Karpas-422 (cell line): ENCODE data around the gene GNAT1. TPM values are rescaled to one million over a fixed set of nuclear protein-coding genes. Genes with fewer than 3 reads are reported as not detected.
"Not testable (repeated sequence)": the region's sequence is repeated elsewhere in the genome, so short reads cannot be mapped to it uniquely, and the experiment has no call there.

Experiments used
- DNase-seq: peaks from one replicate; pipeline ENCODE4 v3.0.0-alpha.2; 2015
- H2AFZ ChIP-seq: fragments of 200-600 bp; sonication (generic); 2 replicates; pipeline ENCODE4 v1.6.1; 2014; ENCODE audit warnings: antibody characterized with exemption, low read length, mixed read lengths
- H3K27ac ChIP-seq: fragments of 200-600 bp; sonication (generic); 2 replicates; pipeline ENCODE4 v1.5.1; 2014; ENCODE audit warnings: mild to moderate bottlenecking, low read length, moderate library complexity
- H3K27me3 ChIP-seq: fragments of 200-600 bp; sonication (generic); 2 replicates; pipeline ENCODE4 v1.6.1; 2014; ENCODE audit warnings: low read length, mixed read lengths
- H3K36me3 ChIP-seq: fragments of 200-600 bp; sonication (generic); 2 replicates; pipeline ENCODE4 v1.6.1; 2014; ENCODE audit warnings: low read length, mixed read lengths; ENCODE audit not compliant: insufficient read depth
- H3K4me1 ChIP-seq: fragments of 200-600 bp; sonication (generic); 2 replicates; pipeline ENCODE4 v1.6.1; 2014; ENCODE audit warnings: mild to moderate bottlenecking, low read length, mixed read lengths
- H3K4me2 ChIP-seq: fragments of 200-600 bp; sonication (generic); 2 replicates; pipeline ENCODE4 v1.6.1; 2014; ENCODE audit warnings: low read length, low read depth, mild to moderate bottlenecking; ENCODE audit not compliant: poor library complexity, severe bottlenecking
- H3K4me3 ChIP-seq: fragments of 200-600 bp; sonication (generic); 2 replicates; pipeline ENCODE4 v1.5.1; 2014; ENCODE audit warnings: mild to moderate bottlenecking, antibody characterized with exemption, low read length, mixed read lengths
- H3K79me2 ChIP-seq: fragments of 200-600 bp; sonication (generic); 2 replicates; pipeline ENCODE4 v1.6.1; 2014; ENCODE audit warnings: mild to moderate bottlenecking, low read length, mixed read lengths
- H3K9ac ChIP-seq: fragments of 200-600 bp; sonication (generic); 2 replicates; pipeline ENCODE4 v1.6.0; 2014; ENCODE audit warnings: low read length
- H3K9me2 ChIP-seq: fragments of 200-600 bp; sonication (generic), shearing (Covaris generic); replicated peaks from 2 replicates; pipeline ENCODE4 v1.6.0; 2014; ENCODE audit warnings: mild to moderate bottlenecking, low read length, moderate library complexity; ENCODE audit not compliant: insufficient read depth
- H3K9me3 ChIP-seq: fragments of 300-700, 200-600 bp; sonication (generic); 2 replicates; pipeline ENCODE4 v1.6.1; 2014; ENCODE audit warnings: low read length, mixed read lengths
- H4K20me1 ChIP-seq: fragments of 200-600 bp; sonication (generic); 2 replicates; pipeline ENCODE4 v1.6.1; 2014; ENCODE audit warnings: mild to moderate bottlenecking, antibody characterized with exemption, low read length, low read depth; ENCODE audit not compliant: insufficient read depth
- total RNA-seq: library from RNA; depleted of rRNA; stranded (reverse); fragments of >200 nt; shearing (Covaris generic); gene quantifications from 2 replicates; pipeline ENCODE4 v1.2.3, GENCODE V29; 2014; ENCODE audit warnings: low replicate concordance

The GNAT1 gene
- total RNA-seq, 1 experiment from 2014 or later = not detected

DNA sequence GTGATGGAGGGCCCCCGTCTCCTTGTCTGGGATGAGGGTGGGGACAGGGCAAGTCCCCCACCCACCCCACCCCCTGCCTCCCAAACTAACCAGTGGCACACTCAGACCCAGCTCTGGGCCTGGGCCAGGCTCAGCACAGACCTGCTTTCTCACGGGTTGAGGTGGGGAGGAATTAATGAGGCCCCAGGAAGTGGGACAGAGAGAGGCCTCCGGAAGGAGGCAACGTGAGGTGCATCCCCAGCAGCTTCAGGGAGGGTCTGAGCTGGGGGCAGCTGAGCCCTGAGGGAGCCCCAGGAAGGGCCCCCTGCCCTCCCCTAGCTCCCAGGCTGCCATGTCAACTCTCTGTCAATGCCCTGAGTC lies 29.6 kb downstream of the GNAT1 start:
- Histone ChIP-seq H2AFZ (no peak overlapping the region), H3K4me1 (peaks cover 3% of the 10 kb centered on the region; the same call in 1 of the 2 replicates), H3K27me3 (no peaks in the 10 kb centered on the region), H3K9me2 (no peaks in the 10 kb centered on the region), H3K4me2 (no peak overlapping the region), H3K4me3 (no peak overlapping the region), H3K9ac (no peak overlapping the region), H4K20me1 (no peaks in the 10 kb centered on the region), H3K27ac (no peak overlapping the region), H3K79me2 (no peaks in the 10 kb centered on the region), H3K36me3 (no peaks in the 10 kb centered on the region), H3K9me3 (no peaks in the 10 kb centered on the region)
- no peak for DNase-seq

DNA sequence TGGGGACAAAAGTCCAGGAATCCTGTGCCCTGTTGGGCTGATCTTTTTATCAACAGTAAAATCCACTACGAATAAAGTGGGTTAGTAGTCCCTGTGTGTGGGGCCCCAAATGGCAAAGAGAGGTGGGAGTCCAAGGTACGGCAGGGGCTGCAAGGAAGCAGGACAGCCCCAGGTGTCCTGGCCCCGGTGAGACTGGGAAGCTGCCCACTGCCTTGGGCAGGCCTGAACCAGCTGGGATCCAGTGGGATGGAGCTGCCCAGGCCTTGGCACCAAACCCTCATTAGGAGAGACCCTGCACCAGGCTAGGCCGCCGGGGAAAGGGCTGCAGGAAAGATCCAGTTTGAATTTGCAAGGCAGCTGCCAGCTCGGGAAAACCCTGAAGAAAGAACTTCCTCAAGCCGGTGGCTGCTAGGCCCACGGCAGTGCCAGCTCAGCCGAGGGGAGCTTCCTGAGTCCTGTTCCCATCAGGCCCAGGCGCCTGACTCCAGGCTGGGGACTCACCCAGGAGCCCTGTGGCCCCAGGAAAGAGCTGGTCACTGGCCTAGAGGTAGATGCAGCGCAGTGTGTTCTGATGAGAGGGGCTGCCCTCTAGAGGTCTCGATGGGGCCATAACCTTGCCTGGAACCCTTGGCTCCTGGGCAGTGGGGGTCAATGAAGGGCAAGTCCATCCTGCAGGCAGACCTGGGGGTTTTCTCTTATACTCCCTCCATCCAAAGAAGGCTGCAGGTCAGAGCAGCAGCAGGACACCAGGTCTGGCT lies 30.2 kb downstream of the GNAT1 start:
- DNase-seq = no peak
- Histone ChIP-seq H4K20me1 (no peaks in the 10 kb centered on the region), H3K36me3 (no peaks in the 10 kb centered on the region), H3K27me3 (no peaks in the 10 kb centered on the region), H3K27ac (no peak overlapping the region), H3K4me2 (no peak overlapping the region), H3K79me2 (no peaks in the 10 kb centered on the region), H3K4me3 (no peak overlapping the region), H2AFZ (no peak overlapping the region), H3K9ac (no peak overlapping the region), H3K9me2 (no peaks in the 10 kb centered on the region), H3K9me3 (no peaks in the 10 kb centered on the region), H3K4me1 (peaks cover 8% of the 10 kb centered on the region)

DNA sequence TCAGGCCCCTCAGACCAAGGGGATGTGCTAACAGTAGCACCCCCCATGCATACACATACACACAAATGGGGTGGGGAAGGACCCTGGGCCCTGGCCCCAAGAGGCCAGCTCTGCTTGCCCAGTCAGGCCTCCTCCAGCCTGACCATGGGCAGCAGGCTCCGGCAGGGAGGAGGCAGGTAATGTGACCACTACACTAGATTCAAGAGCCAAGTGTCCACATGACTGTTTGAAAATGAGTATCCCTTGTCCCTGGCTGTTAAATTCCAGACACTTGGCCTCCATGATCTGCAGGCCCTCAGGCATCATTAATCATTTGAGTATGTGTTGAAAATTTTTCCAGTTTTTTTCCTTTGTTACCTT lies 30.7 kb downstream of the GNAT1 start:
- Histone ChIP-seq H3K9ac (no peak overlapping the region), H3K4me3 (no peak overlapping the region), H2AFZ (no peak overlapping the region), H3K27me3 (no peaks in the 10 kb centered on the region), H3K9me3 (no peaks in the 10 kb centered on the region), H3K4me1 (peaks cover 14% of the 10 kb centered on the region), H4K20me1 (no peaks in the 10 kb centered on the region), H3K9me2 (no peaks in the 10 kb centered on the region), H3K4me2 (no peak overlapping the region), H3K27ac (no peak overlapping the region), H3K36me3 (no peaks in the 10 kb centered on the region), H3K79me2 (no peaks in the 10 kb centered on the region)
- no peak for DNase-seq

DNA sequence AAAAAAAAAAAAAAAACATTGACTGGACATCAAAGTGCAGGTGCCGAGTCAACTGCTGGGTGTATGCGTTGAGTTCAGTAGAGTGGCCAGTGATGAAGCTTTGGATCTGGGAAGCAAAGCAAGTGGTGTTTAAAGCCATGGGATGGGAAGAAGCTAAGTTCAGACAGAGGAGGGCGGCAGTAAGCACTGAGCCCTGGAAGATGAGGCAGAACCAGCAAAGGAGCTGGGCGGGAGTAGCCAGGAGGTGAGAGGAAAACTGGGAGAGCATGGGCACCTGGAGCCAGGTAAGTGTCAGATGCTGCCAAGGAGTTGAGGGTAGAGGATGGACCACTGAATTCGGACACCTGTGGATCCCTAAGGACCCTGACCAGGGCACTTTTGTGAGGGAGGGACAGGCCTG lies 33.2 kb downstream of the GNAT1 start:
- H3K79me2 ChIP-seq = no peaks in the 10 kb centered on the region
- H3K27me3 ChIP-seq = no peaks in the 10 kb centered on the region
- no peaks in the 10 kb centered on the region for H3K9me3 ChIP-seq
- no peak overlapping the region for H3K4me3 ChIP-seq
- no peak for DNase-seq
- no peaks in the 10 kb centered on the region for H3K9me2 ChIP-seq
- no peak overlapping the region for H2AFZ ChIP-seq
- peaks cover 29% of the 10 kb centered on the region for H3K4me1 ChIP-seq
- no peaks in the 10 kb centered on the region for H4K20me1 ChIP-seq
- H3K9ac ChIP-seq = no peak overlapping the region
- no peak overlapping the region for H3K4me2 ChIP-seq
- H3K36me3 ChIP-seq = no peaks in the 10 kb centered on the region
- H3K27ac ChIP-seq = no peak overlapping the region

DNA sequence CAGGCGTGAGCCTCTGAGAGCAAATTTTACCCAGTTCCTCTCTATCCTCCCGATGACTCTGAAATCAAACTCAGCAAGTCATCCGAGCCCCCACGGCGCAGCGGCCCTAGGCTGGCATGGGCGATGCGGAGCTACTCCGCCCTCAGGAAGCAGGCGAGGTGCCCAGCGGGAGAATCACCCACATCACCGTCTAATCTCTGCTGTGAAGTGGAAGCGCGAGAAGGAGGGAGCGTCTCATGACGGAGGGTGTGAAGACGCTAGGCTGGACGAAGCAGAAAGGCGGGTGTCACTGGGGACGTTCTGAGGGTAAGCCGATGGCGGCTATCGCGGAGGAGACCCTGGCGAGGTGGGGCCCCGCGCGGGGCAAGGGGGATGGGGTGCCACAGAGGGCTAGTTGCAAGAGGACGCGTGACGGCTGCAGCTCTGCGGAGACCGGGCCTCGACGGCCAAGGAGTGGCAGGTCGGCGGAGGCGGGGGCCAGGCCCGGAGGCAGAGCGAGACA lies 35.5 kb downstream of the GNAT1 start:
- H4K20me1 ChIP-seq = no peaks in the 10 kb centered on the region
- H3K79me2 ChIP-seq = no peaks in the 10 kb centered on the region; the same call in 1 of the 2 replicates
- 0 out of 2 replicates have a peak overlapping the region, but pooled peaks have one; percentile 25 for H3K27ac ChIP-seq
- peak overlapping the region; percentile 92 for H3K4me2 ChIP-seq
- H3K36me3 ChIP-seq = no peaks in the 10 kb centered on the region
- peak overlapping the region; percentile 98 for H2AFZ ChIP-seq
- H3K9me2 ChIP-seq = no peaks in the 10 kb centered on the region
- H3K4me1 ChIP-seq = peaks cover 43% of the 10 kb centered on the region
- DNase-seq = peak; percentile 75
- H3K4me3 ChIP-seq = peak overlapping the region; percentile 98
- H3K9me3 ChIP-seq = no peaks in the 10 kb centered on the region
- H3K27me3 ChIP-seq = no peaks in the 10 kb centered on the region
- H3K9ac ChIP-seq = peak overlapping the region; percentile 70

DNA sequence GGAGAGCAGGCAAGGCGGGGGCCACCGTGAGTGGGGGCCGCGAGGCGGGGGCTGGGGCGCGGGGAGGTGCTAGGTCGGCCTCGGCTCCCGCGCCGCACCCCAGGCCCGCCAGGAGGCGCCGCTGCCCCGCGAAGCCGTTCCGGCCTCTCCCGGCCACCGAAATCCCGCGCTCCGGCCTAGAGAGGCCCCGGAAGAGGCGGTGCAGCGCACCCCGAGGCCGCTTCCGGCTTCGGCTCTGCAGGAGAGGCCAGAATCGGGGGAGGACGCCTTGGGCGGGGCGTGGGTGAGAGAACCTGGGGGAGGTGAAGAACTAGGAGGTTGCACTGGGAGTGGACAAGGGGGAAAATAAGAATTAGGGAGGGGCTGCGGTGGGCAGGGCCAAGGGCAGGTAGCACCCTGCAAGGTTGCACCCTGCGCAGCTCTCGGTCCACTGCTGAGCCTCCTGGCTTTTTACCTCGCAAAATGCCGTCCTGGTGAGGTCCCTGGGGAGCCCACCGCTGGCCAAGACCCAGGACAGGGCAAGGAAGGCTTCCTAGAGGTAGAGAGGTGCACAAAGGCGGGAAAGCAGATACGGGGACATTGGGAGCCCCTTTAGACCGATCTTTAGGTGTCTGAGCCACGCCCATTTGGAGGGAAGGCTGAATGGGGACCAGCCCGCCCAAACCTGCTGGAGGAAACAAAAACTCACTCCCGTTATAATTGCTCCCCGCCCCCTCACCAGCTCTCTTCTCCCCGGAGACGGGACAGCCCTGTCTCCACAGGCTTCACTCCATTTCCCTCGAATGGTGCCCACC lies 36.2 kb downstream of the GNAT1 start:
- Histone ChIP-seq H3K9me3 (no peaks in the 10 kb centered on the region), H4K20me1 (no peaks in the 10 kb centered on the region), H3K9ac (peak overlapping the region; percentile 92), H3K79me2 (no peaks in the 10 kb centered on the region; the same call in 1 of the 2 replicates), H3K4me2 (peak overlapping the region; percentile 92), H3K36me3 (no peaks in the 10 kb centered on the region), H3K4me1 (peaks cover 43% of the 10 kb centered on the region), H3K27me3 (no peaks in the 10 kb centered on the region), H3K9me2 (no peaks in the 10 kb centered on the region), H3K4me3 (peak overlapping the region; percentile 98), H3K27ac (peak overlapping the region; percentile 58), H2AFZ (peak overlapping the region; percentile 98)
- peak; percentile 98 for DNase-seq

DNA sequence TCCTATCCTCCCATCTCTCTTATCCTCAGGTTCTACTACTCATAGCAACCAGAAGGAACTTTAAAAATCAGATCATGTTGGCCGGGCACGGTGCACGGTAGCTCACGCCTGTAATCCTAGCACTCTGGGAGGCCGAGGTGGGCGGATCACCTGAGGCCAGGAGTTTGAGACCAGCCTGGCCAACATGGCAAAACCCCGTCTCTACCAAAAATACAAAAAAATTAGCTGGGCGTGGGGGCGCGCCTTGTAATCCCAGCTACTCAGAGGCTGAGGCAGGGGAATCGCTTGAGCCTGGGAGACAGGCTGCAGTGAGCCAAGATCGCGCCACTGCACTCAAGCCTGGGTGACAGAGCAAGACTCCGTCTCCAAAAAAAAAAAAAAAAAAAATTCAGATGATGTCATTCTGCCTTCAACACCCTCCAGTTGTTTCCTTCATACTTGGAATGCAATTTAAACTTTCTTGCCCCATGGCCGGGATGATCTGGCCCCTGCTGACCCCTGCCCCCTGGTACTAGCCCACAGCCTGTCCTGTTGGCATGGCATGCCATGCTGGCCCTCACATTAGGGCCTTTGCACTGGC lies 36.9 kb downstream of the GNAT1 start:
- peak overlapping the region; percentile 58 for H3K27ac ChIP-seq
- not testable (repeated sequence) for H3K36me3 ChIP-seq, H4K20me1 ChIP-seq, H3K27me3 ChIP-seq, H3K9me3 ChIP-seq, H3K79me2 ChIP-seq, H3K9me2 ChIP-seq, H2AFZ ChIP-seq, DNase-seq
- H3K4me3 ChIP-seq = peak overlapping the region; percentile 98
- peaks cover 43% of the 10 kb centered on the region for H3K4me1 ChIP-seq
- peak overlapping the region; percentile 92 for H3K4me2 ChIP-seq
- H3K9ac ChIP-seq = peak overlapping the region; percentile 92

DNA sequence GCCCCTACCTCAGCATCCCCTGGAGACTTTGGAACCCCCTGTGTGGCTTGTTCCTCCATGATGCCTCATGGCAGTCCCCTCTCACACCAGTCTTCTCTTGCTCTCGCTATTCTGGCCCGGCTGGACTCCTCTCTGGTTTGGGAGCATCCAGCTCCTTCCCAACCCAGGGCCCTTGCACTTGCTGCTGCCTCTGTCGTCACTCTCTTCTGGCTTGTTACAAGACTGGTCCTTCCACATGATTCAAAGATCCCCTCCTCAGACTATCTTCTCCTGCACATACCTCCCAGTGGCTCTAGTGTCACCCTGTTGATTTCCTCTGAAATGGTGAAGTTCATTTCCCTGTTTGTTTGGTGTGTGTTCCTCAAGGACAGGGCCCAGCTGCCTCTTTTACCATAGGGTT lies 38.1 kb downstream of the GNAT1 start:
- no peaks in the 10 kb centered on the region for H3K36me3 ChIP-seq
- H3K9ac ChIP-seq = no peak overlapping the region
- H4K20me1 ChIP-seq = no peaks in the 10 kb centered on the region
- H3K9me2 ChIP-seq = no peaks in the 10 kb centered on the region
- no peaks in the 10 kb centered on the region; the same call in 1 of the 2 replicates for H3K79me2 ChIP-seq
- H2AFZ ChIP-seq = no peak overlapping the region
- H3K4me3 ChIP-seq = no peak overlapping the region
- H3K27me3 ChIP-seq = no peaks in the 10 kb centered on the region
- peak overlapping the region; percentile 37 for H3K4me2 ChIP-seq
- H3K9me3 ChIP-seq = no peaks in the 10 kb centered on the region
- H3K4me1 ChIP-seq = peaks cover 44% of the 10 kb centered on the region
- peak overlapping the region; percentile 58; the same call in 1 of the 2 replicates for H3K27ac ChIP-seq
- no peak for DNase-seq
